ENCODE measurements around the gene AKAP13.
"Not testable (repeated sequence)": the region's sequence is repeated elsewhere in the genome, so short reads cannot be mapped to it uniquely, and the experiment has no call there.

Gene AKAP13

DNA sequence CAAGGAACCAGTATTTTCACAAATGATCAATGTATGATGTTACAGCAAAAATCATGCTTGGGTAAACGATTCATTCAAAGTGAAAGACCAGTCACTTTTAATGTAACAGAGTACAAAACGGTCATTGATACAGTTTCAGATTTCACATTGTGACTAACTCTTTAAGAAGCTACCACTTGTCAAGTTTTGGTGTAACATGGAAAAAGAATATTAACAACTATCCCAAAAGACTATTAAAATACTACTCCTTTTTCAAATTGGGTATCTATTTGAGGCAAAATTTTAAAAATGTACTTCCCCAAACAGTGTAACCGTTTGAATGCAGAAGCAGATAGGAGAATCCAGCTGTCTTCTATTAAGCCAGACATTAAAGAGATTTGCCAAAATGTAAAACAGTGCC is 31.7 kb downstream of the AKAP13 start:
- no peak for DNase-seq

DNA sequence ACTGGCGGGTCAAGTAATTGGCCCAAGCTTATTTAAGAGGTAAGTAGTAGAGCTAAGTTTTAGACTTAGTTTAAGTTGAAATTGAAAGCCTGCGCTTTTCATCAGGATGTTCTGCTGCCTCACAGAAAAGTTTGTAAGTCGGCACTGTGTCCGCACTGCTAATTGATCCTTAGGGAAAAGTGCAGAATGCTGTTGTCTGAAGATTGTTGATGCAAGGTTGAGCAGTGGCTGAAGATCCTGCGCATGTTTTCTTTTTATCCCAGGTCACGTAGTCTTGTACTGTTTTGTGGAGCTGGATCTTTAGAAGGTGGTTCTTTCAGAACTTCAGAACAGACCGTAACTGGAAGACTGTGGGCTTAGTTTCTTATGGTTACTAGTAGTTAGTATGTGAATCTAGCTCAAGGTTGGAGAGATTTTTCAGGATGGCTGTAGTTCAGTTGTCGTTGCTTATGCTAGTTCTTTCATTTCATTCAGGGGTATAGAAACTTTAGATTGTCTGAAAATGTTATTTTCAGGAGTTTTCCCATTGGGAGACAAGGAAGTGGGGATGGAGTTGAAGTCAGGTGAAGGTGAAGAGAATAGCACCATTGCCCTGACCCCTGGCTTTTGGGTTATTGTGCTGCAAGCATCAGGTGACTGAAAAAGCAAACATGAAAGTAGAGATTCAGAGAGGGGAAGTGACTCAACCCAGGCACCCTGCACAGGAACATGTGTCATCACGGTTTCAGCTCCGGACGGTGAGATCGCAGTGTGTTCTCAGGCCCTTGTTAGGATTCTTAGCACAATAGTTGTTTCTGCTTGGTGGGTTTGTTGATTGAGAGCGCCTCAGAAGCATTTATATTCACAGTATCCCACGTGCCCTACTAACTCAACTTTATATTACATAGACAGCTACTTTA is 32.8 kb downstream of the AKAP13 start:
- no peak for DNase-seq

DNA sequence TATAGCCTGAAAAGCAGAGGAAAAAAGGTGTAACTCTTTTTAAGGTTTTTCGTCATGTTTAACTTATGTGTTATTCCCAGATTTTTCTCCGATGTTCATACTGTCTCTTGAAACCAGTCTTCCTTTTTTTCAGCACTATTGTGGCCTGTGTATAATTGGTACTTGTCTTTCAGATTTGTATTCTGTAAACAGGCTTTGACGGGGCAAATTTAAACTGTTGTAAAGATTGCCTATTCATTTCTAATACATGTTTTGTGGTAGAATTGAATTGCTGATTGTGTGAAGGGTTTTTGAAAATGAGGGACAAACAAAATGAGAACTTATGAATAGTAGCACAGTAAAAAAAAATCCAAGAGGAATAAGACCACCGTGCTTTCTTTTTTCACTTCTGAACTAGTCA is 33.6 kb downstream of the AKAP13 start:
- DNase-seq: no peak

DNA sequence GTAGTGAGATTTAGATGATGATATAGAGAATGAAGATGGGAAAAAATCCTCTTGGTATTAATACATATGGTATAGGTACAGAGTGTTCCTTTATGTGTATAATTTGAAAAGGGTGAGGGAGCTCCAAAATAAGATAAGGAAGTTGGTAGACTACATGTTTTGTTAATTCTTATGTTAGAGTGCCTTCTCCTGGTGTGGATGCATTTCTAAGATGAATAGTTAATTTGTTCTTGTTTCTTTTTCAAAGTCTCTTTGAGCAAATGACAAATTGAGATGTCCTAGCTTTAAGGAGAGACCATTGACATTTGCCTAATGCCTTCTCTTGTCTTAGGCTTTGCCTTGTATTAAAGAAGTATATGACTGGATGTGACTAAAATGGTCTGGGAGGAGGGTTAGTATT is 34.1 kb downstream of the AKAP13 start:
- DNase-seq: no peak

DNA sequence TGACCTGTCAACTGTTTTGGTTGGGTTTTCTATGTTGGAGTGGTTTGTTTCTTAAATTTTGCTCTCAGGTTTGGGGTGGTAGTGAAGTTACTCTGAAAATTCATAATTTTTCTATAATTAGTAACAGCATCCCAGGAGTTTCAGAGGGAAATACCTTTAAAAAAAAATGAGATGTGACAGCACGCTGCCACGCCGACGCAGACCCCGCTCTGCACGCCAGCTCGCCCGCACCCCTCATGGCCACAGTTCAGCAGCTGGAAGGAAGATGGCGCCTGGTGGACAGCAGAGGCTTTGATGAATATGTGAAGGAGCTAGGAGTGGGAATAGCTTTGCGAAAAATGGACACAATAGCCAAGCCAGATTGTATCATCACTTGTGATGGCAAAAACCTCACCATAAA is 34.6 kb downstream of the AKAP13 start:
- no peak for DNase-seq

DNA sequence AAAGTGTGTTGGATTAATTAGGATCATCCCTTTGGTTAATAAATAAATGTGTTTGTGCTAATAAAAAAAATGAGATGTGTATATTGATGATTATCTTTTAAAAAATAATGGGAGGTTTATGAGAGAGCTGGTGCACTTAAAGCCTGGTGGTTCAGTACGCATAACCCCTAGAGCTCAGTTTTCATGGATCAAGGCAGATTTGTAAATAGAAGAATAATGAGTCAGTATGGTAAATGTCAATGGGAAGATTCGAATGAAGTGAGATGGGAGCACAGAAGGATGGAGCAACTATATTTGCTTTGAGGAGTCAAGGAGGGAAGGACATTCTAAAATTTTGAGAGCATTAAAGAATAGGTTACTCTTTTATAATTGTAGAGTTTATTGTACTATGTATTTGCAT is 35.4 kb downstream of the AKAP13 start:
- DNase-seq: no peak

DNA sequence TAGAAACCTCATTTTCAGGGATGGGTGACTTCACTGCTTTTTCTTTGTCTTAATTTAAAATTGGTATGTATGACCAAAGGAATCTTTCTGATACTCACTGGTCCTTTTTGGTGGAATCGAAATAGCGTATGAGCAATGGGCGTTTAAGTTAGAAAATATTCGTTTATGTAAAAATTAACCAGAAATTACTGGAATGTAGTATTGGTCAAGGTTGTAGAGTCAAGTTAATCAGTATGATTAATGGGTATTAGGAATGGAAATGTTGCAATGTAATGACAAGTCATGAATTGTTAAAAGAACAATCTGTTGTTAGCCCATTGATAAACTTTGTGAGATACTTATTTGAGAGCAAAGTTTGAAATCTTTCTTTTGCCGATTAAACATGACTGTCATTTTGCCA is 36.9 kb downstream of the AKAP13 start:
- DNase-seq: no peak

DNA sequence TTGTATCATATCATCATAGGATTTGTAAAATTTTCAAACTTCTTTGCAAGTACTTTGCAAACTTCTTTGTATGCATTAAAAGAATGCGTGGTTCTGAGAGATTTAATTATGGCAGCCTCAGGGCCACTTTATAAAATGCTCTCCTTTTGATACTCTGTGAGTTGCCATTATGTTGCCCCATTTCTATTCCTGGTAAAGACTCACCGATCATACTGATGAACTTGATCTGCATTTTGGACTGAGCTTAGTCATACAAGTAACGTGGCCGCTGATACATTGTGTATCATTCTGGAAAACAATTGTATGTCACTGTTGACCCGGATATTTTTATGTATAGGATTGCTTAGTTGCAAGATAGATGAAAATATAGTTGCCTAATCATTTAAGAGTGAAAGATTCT is 38.8 kb downstream of the AKAP13 start:
- no peak for DNase-seq

DNA sequence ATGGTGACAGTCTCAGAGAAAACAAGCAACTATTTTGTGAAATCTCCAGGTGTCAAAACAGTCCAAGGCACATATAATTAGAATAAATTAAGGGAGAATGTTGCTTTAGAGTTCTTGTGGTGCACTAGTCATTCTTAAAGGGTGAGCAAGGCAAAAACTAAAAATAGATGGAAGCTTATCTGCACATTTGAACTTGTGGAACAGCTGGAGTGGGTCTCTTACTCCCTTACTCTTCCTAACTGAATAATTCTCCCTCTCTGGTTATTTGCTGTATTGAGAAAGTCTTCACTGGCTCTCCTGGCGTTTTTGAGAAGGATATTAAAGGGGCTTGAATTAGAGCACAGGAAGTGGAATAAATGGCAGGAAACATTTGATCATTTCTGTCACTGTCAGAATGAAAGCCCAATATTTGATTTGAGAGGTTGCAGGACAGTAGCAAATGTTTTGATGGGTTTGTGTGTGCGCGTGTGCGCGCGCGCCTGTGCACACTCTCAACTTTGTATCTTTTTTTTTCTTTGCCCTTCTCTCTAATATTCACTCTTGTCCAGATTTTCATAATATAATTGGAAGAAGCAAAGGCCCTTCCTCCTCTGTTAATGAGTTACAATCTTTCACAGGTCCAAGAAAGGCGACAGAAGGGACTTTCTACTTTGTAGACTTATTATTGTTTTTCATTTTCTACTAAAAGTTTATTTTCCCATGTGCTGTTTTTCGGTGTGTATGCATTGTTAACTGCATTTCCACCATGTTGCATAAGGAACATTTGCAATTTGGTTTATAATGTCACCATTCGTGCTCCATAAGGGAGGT is 40.9 kb downstream of the AKAP13 start:
- no peak for DNase-seq

DNA sequence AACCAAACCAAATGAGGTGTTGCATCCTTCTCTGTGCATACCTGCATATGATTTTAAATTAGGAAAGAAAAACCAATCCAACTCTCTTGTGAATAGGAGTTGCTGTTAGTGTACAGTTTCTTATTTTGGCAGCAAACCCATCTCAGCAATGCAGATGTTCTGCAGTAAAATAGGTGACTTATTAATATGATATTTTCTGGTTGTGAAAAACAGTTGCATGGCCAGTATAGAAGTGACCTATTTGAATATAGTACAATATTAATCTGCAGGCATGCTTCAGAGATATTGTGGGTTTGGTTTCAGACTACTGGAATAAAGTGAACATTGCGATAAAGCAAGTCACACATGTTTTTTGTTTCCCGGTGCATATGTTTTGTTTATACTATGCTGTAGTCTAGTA is 42.2 kb downstream of the AKAP13 start:
- no peak for DNase-seq

DNA sequence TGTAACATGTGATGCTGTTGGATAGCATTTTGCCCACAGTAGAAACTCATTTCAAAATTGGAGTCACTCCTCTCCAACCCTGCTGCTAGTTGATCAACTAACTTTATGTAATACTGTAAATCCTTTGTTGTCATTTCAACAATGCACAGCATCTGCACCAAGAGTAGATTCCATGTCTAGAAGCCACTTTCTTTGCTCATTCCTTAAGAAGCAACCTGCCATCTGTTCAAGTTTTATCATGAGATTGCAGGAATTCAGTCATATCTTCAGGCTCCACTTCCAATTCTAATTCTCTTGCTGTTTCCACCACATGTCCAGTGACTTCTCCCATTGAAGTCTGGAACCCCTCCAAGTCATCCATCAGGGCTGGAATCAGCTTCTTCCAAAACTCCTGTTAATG is 42.9 kb downstream of the AKAP13 start:
- DNase-seq: peak in 1 of 2 experiments; percentile 59

DNA sequence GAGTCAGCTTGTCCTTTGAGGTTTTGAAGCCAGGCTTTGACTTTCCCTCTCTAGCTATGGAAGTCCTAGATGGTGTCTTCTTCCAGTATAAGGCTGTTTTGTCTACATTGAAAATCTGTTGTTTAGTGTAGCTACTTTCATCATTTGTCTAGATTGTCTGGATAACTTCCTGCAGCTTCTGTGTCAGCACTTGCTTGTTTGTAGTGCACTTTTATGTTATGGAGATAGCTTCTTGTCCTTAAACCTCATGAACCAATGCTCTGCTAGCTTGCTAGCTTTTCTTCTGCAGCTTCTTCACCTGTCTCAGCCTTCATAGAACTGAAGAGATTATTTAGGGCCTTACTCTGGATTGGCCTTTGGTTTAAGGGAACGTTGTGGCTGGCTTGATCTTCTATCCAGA is 43.8 kb downstream of the AKAP13 start:
- no peak for DNase-seq

DNA sequence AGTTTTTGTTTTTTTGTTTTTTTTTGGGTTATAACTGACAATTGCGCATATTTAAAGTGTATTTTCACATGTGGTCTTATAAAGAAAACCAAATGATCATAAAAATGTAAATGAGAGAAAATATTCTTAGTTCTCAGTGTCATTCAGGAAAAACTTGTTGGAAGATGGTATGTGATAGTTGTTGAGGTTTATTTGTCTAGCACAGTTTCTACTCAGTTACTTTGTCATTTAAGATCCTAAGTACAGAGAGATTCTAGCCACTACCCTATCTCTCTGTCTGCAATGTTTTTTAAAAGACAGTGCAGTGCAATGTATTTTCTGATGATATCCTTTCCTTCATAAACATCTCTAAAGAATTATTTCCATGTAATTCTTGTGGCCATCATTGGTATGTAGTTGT is 46.1 kb downstream of the AKAP13 start:
- DNase-seq: no peak

DNA sequence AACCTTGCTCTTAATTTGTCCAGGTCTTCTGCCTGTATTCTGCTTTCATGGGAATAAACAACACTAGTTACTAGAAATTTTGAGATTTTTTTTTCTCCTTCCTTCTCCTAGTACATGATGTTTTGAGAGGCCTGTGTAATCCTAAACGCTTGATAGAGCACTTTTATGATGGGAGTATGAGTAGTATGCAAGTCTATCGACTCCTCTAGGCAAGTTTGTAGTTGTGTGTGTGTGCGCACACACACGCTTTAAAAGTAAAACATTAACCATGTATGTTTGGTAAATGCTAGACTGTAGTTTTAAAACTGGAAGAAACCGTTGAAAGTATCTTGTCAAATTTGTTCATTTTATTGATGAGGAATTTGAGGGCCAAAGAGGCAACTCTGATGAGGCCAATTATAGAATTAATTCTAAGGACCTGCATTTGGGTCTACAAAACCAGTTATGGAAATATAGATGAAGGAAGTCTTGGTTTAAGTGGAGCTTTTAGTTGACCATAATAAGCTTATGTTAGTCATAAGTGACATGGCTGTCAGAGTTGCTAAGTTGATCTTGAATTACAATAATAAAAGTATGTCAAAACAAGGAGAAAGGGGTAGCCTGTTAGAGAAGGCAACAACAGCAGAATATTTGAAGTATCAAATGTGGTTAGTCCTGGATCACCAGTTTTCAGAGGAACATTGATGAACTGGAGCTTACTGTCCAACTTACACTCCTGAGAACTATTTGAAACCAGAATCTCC is 47.1 kb downstream of the AKAP13 start:
- no peak for DNase-seq

DNA sequence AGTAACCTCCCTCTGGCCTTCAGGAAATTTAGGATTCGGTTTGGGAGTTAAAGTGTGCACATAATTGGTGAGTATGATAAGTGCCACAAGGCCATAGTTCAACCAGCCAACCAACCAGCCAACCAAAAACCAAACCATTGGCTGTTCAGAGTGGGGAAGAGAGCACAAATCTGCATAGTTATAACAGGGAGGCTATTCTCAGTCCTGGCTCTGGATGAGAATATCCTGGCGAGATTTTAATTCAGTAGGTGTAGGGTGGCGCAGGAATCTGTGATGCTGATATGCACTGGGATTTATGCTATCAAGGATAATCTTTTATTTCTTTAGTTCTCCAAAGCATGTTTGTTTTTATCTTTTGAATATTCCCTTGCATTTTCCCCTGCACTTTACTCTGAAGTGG is 49.1 kb downstream of the AKAP13 start:
- DNase-seq: no peak

DNA sequence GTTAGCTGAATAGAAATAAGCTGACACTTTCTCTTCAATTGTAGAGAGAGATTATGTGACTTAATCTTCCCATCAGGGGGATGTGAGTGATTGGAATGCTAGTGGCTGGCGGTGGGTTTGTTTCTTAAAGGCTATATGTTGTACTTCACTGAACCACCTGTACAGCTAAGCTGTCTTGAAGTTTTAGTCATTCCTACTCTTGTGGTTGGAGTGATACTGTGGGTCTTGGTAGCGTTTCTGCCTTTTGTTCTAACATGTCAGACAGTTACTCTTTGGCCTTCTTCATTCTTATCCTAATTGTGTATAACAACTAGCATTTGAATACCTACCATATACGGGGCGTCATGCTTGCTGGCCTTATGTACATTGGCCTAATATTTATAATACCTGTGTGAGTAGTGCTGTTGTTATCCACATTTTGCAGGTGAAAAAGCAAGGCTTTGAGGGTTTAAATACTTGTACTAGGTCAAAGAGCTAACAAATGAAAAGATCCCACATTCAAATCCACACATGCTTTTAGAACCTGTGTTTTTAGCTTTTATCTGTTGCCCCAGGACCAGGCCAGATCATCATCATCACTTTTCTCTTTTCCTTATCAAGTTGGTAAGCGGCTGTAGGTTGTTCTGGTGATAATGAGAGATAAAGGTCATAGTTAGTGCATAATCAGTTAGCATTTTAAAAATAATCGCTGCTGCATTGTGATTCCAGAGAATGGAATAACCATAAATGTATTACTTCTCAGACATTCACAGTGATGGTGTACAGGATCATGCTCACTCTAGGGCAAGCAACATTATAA is 50.2 kb downstream of the AKAP13 start:
- no peak for DNase-seq

DNA sequence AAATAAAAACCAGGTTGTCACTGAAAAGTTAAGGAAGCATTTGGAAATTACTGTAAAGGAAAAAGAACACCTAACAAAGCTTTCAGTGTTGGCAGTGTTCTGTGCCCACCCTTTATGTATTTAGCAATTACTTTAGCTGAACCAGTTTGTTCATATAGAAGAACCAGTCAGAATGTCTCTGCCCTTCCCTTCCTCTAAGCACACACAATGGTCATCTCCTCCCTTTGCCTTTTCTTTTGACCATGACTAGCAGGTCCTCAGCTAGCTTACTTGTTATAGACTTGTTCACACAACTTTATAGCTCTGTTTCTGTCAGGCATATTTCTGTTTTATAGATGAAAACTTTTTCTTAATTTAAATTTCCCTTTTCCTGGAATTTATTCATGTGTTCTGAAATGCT is 59.6 kb downstream of the AKAP13 start:
- no peak for DNase-seq

DNA sequence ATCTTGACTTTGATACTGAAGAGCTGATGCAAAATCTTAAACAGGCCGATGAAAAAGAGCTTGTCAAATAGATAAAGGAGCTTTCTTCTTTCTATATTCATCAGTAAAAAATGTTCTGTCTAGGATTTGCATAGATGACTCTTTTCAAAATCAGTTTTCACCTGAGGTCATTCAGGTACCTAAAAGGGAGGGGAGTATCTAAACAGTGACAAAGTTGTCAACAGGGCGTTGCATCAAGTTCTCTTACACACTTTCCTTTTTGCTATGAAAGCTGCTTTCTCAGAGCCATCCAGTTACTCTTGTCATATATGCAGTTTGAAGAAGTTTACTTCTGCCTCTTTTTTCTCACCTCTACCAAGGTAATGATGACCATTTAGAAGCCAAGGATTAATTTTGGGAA is 60.0 kb downstream of the AKAP13 start:
- DNase-seq: no peak

DNA sequence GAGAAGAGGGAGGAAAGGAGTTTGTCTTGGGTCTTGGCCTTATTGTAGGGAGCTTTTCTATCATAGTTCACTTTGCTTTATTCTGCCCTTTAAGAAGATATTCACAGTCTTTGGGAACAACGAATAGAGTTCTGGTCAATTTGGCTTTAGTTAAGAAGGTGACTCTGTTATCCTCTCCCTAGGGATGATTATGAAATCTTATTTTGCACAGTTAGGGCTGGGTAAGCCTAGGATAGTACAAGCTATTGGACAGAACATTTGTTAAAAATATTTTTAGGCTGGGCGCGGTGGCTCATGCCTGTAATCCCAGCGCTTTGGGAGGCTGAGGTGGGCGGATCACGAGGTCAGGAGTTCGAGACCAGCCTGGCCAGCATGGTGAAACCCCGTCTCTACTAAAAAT is 61.5 kb downstream of the AKAP13 start:
- not testable (repeated sequence) for DNase-seq

DNA sequence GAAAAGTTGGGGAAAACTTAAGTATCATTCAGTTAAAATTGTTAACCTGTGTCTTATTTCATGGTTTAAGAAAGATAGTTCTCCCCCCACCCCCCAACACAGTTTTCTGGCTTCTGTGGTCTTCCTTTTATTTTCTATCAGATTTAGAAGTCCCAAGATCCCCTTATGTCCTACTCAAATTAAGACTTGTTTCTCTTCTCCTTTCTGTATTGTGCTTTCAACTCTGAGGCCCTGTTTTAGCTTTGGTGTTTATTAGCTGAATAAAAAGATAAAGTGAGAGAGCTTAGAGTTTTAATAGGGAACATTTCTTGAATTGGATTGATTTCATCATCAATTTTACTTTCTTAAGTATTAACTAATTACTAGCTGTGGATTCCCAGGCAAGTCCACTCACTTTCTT is 62.6 kb downstream of the AKAP13 start:
- no peak for DNase-seq

DNA sequence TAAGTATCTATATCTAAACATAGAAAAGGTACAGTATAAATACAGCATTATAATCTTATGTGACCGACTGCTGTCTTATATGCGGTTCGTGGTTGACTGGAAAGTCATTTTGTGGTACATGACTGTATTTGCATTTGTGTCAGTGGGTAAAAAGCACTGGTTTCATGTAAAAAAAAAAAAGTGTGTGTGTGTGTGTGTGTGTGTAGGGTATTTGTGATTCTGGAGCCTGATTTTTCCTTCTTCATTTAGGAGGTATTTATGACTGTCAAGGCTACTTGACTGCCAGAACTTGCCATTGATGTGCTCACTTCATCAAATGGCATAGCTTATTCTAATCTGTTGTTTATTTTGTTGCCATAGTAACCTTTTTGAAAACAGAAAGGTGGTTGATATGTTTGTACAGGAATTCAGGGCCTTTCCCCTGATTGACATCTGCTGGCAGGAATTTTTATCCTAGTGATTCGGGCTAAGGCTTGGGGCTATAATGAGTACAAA is 63.2 kb downstream of the AKAP13 start:
- DNase-seq: no peak

DNA sequence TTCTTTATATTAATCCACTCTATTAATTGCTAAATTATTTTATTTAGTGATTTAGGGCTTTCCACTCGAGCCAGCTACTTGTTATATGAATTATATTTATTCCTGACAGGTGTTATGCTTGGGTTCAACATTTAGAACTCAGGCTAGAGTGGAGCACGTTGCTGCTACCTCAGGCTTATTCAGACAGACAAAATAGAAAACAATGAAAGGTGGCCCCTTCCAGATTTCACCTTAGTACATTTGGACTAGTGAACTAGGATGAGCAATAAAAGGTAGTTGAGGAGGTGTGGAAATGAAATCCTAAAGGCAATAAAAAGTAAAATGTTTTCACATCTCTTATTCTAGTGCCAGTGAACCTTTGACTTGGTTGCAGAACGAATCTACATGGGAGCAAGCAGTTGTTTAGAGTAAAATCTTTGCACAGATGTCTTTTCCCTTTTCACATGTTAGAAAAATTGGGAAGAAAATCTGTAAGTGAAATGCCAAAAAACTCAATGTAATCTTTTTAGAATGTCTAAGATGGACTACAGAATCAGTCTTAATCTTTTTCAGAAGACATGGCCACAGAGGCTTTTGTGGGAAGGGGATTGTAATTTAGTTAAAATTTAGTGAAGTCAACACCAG is 63.8 kb downstream of the AKAP13 start:
- no peak for DNase-seq
